Occipital lobe (tissue), 2 donors: ENCODE measurements around the gene MACF1. TPM values are rescaled to one million over a fixed set of nuclear protein-coding genes. Genes with fewer than 3 reads are reported as not detected.
"Not testable (repeated sequence)": the region's sequence is repeated elsewhere in the genome, so short reads cannot be mapped to it uniquely, and the experiment has no call there.

Experiments
- DNase-seq: peaks from one replicate; lab custom pipeline; 2025; lab: John Stamatoyannopoulos, UW
- total RNA-seq: library from RNA; depleted of rRNA; stranded (reverse); fragments of >200 nt; gene quantifications from one replicate; pipeline ENCODE4 v1.2.3, GENCODE V29; 2014

MACF1 gene
- total RNA-seq, 1 donor from 2014 or later, result 341 TPM

GRCh38 chr1:39413902-39414528, 209.5 kb downstream of the MACF1 start:
- no peak for DNase-seq

- DNase-seq, result no peak
These were observed 211.1 kb downstream of the MACF1 start for GRCh38 chr1:39415553-39415952.

- no peak for DNase-seq
These were observed 212.1 kb downstream of the MACF1 start for GRCh38 chr1:39416609-39417008.

GRCh38 chr1:39418236-39418635, 213.7 kb downstream of the MACF1 start:
- DNase-seq, result no peak

GRCh38 chr1:39420493-39420892, 216.0 kb downstream of the MACF1 start:
- no peak for DNase-seq

- no peak for DNase-seq
These were observed 218.1 kb downstream of the MACF1 start for GRCh38 chr1:39422614-39423013.

- no peak for DNase-seq
These were observed 220.7 kb downstream of the MACF1 start for GRCh38 chr1:39425151-39425550.

GRCh38 chr1:39425634-39426033, 221.1 kb downstream of the MACF1 start:
- no peak for DNase-seq

- no peak for DNase-seq
These were observed 221.9 kb downstream of the MACF1 start for GRCh38 chr1:39426346-39426745.

GRCh38 chr1:39427374-39427773, 222.9 kb downstream of the MACF1 start:
- DNase-seq, result no peak

- DNase-seq, result no peak
These were observed 223.4 kb downstream of the MACF1 start for GRCh38 chr1:39427912-39428311.

- no peak for DNase-seq
These were observed 227.4 kb downstream of the MACF1 start for GRCh38 chr1:39431927-39432326.

GRCh38 chr1:39434797-39435395, 230.4 kb downstream of the MACF1 start:
- DNase-seq, result no peak

GRCh38 chr1:39435597-39435996, 231.1 kb downstream of the MACF1 start:
- no peak for DNase-seq

GRCh38 chr1:39436842-39437241, 232.3 kb downstream of the MACF1 start:
- DNase-seq, result no peak

GRCh38 chr1:39438042-39438441, 233.5 kb downstream of the MACF1 start:
- no peak for DNase-seq

- DNase-seq, result no peak
These were observed 236.4 kb downstream of the MACF1 start for GRCh38 chr1:39440856-39441255.

- no peak for DNase-seq
These were observed 237.3 kb downstream of the MACF1 start for GRCh38 chr1:39441797-39442196.

GRCh38 chr1:39445573-39445972, 241.1 kb downstream of the MACF1 start:
- no peak for DNase-seq

GRCh38 chr1:39446986-39447567, 242.6 kb downstream of the MACF1 start:
- DNase-seq, result no peak

GRCh38 chr1:39450041-39450440, 245.5 kb downstream of the MACF1 start:
- not testable (repeated sequence) for DNase-seq

GRCh38 chr1:39450956-39451606, 246.6 kb downstream of the MACF1 start:
- DNase-seq, result no peak

- DNase-seq, result no peak
These were observed 247.6 kb downstream of the MACF1 start for GRCh38 chr1:39452081-39452480.
